HG03432 (cell line): Measurements from ENCODE around the gene IL15RA.
"Not testable (repeated sequence)": the region's sequence is repeated elsewhere in the genome, so short reads cannot be mapped to it uniquely, and the experiment has no call there.

Experiments
- ATAC-seq: cut with Tn5 transposase; IDR thresholded peaks from one replicate; pipeline ENCODE4 v1.9.1; 2021; ENCODE audit warnings: mild to moderate bottlenecking, moderate library complexity; ENCODE audit not compliant: unreplicated experiment

IL15RA gene

GRCh38 chr10:5930272-5930671, 47.1 kb downstream of the IL15RA start:
- ATAC-seq, result no peak

GRCh38 chr10:5929442-5929841, 47.9 kb downstream of the IL15RA start:
- no peak for ATAC-seq

- no peak for ATAC-seq
These were observed 50.0 kb downstream of the IL15RA start for GRCh38 chr10:5927306-5927705.

GRCh38 chr10:5924889-5925288, 52.5 kb downstream of the IL15RA start:
- no peak for ATAC-seq

GRCh38 chr10:5921746-5922145, 55.6 kb downstream of the IL15RA start:
- ATAC-seq, result no peak

- ATAC-seq, result no peak
These were observed 57.8 kb downstream of the IL15RA start for GRCh38 chr10:5919568-5919967.

GRCh38 chr10:5918763-5919162, 58.6 kb downstream of the IL15RA start:
- no peak for ATAC-seq

- no peak for ATAC-seq
These were observed 60.0 kb downstream of the IL15RA start for GRCh38 chr10:5917305-5917704.

GRCh38 chr10:5915451-5915850, 61.9 kb downstream of the IL15RA start:
- ATAC-seq, result no peak

GRCh38 chr10:5913736-5914135, 63.6 kb downstream of the IL15RA start:
- ATAC-seq, result no peak

GRCh38 chr10:5911670-5912069, 65.7 kb downstream of the IL15RA start:
- no peak for ATAC-seq

GRCh38 chr10:5910323-5911100, 66.8 kb downstream of the IL15RA start:
- no peak for ATAC-seq

GRCh38 chr10:5908676-5909075, 68.7 kb downstream of the IL15RA start:
- ATAC-seq, result not testable (repeated sequence)

- ATAC-seq, result no peak
These were observed 70.7 kb downstream of the IL15RA start for GRCh38 chr10:5906651-5907050.

GRCh38 chr10:5905854-5906507, 71.4 kb downstream of the IL15RA start:
- no peak for ATAC-seq

- peak; percentile 98 for ATAC-seq
These were observed 73.1 kb downstream of the IL15RA start for GRCh38 chr10:5904227-5904626.

- ATAC-seq, result no peak
These were observed 73.8 kb downstream of the IL15RA start for GRCh38 chr10:5903563-5903962.

- ATAC-seq, result no peak
These were observed 74.7 kb downstream of the IL15RA start for GRCh38 chr10:5902511-5903274.
